BJ (cell line): ENCODE measurements around the gene ENO4. TPM values are rescaled to one million over a fixed set of nuclear protein-coding genes. Genes with fewer than 3 reads are reported as not detected.
A peak's percentile ranks its signal among the peaks of the same experiment; 100 is the strongest.

Experiments
- CTCF ChIA-PET: fragments of 350-600 bp; formaldehyde crosslinking; extraction: SDS; loops from one replicate; lab custom pipeline; 2021; ENCODE audit warnings: antibody characterized with exemption, inconsistent platforms; lab: Yijun Ruan, JAX
- POLR2A ChIA-PET: fragments of 300-600 bp; sonication (Branson Sonifier 250); formaldehyde crosslinking; extraction: SDS; loops from one replicate; lab custom pipeline; 2021; ENCODE audit warnings: antibody characterized with exemption; lab: Charles Lee
- DNase-seq: peaks from one replicate; pipeline ENCODE4 v3.0.0-alpha.2; 2011; ENCODE audit warnings: low read depth
- H3K27me3 ChIP-seq: 2 replicates; pipeline ENCODE4 v1.6.0; 2011; ENCODE audit warnings: low read length; ENCODE audit not compliant: control insufficient read depth, insufficient read depth
- H3K36me3 ChIP-seq: 2 replicates; pipeline ENCODE4 v1.5.1; 2011; ENCODE audit warnings: low read length; ENCODE audit not compliant: control insufficient read depth, insufficient read depth
- H3K4me3 ChIP-seq: 2 replicates; pipeline ENCODE4 v1.5.1; 2011; ENCODE audit warnings: low read depth, mild to moderate bottlenecking, control low read depth, low read length
- CTCF ChIP-seq: IDR thresholded peaks from 2 replicates; pipeline ENCODE4 v1.5.1; 2011; ENCODE audit warnings: low read depth, mild to moderate bottlenecking, control low read depth, inconsistent platforms, low read length, moderate library complexity; ENCODE audit not compliant: insufficient read depth
- polyA plus RNA-seq: library from polyadenylated mRNA; depleted of rRNA; stranded (reverse); fragments of >200 nt; gene quantifications from 2 replicates; pipeline ENCODE4 v1.2.3, GENCODE V29; 2011

Gene ENO4
- polyA plus RNA-seq, 1 experiment = 0.29 TPM

DNA sequence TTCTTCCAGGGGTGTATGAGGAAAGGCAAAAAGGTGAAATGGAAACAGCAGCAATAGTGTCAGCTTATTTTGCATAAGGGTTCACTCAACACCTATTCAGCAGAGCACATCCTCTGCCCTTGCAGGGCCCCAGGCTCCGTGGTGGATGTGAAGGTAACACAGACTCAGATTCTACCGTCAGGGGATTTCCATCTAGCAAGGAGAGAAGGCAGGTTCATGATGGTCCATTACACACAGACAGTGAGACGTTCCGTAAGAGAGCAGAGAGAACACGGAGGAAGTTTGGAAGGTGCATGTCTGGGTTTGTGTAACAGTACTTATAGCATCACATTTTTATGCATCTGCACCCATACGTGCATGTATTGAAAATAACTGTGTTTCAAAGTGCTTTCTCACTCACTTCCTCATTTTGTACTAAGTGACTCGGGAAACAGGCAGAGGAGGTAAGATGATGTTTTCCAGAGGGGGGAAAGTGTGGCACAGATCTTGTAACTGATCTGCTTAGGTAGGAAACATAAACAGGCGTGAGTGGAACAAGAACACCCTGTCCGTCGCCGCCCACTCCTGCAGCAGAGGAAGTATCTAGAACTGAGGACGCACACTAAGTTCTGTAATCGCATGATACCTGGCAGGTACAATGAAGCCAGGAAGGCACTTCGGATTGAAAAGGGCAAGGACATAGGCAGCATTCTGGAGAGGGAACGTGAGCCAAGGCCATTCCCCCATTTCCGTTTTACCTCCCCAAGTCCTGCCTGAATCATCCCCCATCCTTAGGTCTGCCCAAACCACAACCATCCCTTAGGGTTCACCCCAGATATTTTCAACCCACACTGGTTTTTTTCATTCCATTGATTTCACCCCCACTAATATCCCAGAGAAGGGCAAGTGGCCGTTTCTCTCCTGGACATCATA is 1.0 kb upstream of the ENO4 start:
- DNase-seq = no peak
- TF ChIP-seq CTCF = no peak
- Histone ChIP-seq H3K4me3 (peak overlapping the region; percentile 87), H3K36me3 (no peaks in the 10 kb centered on the region), H3K27me3 (peaks cover 1% of the 10 kb centered on the region; the same call in 1 of the 2 replicates)
- POLR2A ChIA-PET = interaction anchor here (0.6 kb wide), 1 partner anchor 532 kb away, joined by 3 read pairs; no protein-coding TSS in a partner anchor
- CTCF ChIA-PET = interaction anchor here (0.6 to 1.6 kb wide), 5 partner anchors 9 to 326 kb away, joined by 3 to 5 read pairs (median 4); no protein-coding TSS in a partner anchor

DNA sequence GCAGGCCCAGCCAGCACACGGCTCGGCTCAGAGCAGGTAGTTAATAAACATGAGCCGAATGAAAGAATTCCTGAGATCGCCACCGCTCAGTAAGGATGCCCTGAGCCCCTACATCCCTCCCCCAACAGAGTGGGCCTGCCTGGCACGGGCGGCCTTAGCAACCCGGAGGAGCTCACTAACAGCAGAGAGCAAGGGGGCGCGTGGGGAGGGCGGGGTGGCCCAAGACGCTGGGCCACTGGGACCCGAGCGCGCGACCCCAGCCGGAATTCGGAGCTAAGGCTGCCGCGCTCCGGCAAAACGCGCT is 403 bp upstream of the ENO4 start:
- no peak for TF ChIP-seq CTCF
- Histone ChIP-seq H3K36me3 (no peaks in the 10 kb centered on the region), H3K4me3 (peak overlapping the region; percentile 87), H3K27me3 (peaks cover 1% of the 10 kb centered on the region; the same call in 1 of the 2 replicates)
- CTCF ChIA-PET = interaction anchor here (1.2 to 1.6 kb wide), 4 partner anchors 10 to 326 kb away, joined by 3 to 5 read pairs (median 4); no protein-coding TSS in a partner anchor
- POLR2A ChIA-PET = interaction anchor here (0.6 kb wide), 1 partner anchor 531 kb away, joined by 3 read pairs; no protein-coding TSS in a partner anchor
- DNase-seq = no peak

DNA sequence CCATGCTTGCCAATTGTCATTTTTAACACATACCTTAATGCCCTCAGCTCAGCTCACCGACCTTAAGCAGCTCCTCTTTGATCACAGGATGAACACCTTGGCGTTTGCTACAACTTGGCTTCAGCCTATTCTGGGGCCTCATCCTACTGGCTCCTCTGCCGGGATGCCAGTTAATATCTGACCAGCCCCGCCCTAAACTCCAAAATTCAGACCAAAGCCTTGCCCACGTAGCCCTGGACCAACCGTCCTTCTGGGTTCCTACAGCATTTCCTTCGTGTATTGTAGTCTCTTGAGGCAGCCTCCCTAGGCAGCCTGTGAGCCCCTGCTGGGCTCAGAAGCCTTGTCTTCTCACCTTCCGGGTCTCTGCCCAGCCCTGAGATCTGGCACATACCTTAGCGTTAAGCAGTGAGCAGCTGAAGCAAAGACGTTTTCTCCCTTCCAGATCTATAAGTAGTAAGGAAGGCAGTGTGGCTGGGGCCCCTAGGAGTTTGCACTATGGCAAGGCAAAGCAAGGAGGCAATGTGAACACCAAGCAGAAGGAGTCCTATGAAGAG is 836 bp downstream of the ENO4 start:
- POLR2A ChIA-PET = no interaction called here
- CTCF ChIA-PET = interaction anchor here (1.2 to 1.6 kb wide), 5 partner anchors 11 to 324 kb away, joined by 3 to 5 read pairs (median 4); no protein-coding TSS in a partner anchor
- no peak for DNase-seq

DNA sequence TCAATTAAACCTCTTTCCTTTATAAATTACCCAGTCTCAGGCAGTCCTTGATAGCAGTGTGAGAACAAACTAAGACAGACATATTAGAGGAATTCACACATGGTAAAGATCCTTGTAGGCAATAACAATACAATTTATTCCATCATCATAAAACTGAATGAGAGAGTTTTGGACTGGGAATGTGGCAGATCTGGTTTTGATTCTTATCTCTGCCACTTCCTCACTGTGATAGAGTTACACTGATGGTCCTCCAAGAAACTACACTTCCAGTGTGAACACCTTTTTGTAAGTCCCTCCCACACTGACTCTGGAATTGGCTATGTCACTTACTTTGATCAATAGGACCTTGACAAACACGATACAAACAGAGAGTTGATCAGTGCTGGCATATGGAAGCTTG is 2.9 kb downstream of the ENO4 start:
- Histone ChIP-seq H3K4me3 (no peak overlapping the region), H3K27me3 (peaks cover 1% of the 10 kb centered on the region; the same call in 1 of the 2 replicates), H3K36me3 (no peaks in the 10 kb centered on the region)
- DNase-seq = no peak
- POLR2A ChIA-PET = no interaction called here
- TF ChIP-seq CTCF = no peak
- CTCF ChIA-PET = interaction anchor here (1.6 kb wide), 1 partner anchor 38 kb away, joined by 4 read pairs; no protein-coding TSS in a partner anchor

More for the DNA sequence above, 836 bp downstream of the ENO4 start:
- H3K36me3 ChIP-seq = no peaks in the 10 kb centered on the region
- H3K27me3 ChIP-seq = peaks cover 1% of the 10 kb centered on the region; the same call in 1 of the 2 replicates
- TF ChIP-seq CTCF = no peak
- H3K4me3 ChIP-seq = peak overlapping the region; percentile 87

DNA sequence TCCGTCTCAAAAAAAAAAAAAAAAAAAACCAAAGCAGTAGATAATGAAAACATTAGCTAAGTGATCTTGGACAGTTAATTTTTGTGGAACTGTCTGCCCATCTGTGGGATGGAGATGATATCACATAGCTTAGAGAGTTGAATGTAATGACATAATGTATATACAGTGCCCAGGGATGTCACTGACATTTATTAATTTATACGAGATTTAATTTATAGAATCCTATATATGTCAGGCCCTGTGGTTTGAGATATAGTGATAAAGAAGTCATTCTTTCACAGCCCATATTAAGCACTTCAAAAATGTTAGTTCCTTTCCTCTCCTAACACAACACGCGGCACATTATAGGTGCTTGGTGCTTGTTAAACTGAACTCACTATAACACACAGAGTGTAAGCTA is 4.0 kb downstream of the ENO4 start:
- ChIA-PET CTCF (interaction anchor here (1.2 to 1.6 kb wide), 2 partner anchors 37 to 314 kb away, joined by 3 to 4 read pairs; no protein-coding TSS in a partner anchor), POLR2A (no interaction called here)
- Histone ChIP-seq H3K27me3 (peaks cover 1% of the 10 kb centered on the region; the same call in 1 of the 2 replicates), H3K36me3 (no peaks in the 10 kb centered on the region), H3K4me3 (no peak overlapping the region)
- DNase-seq = no peak
- TF ChIP-seq CTCF = no peak
